ENCODE results near the gene TRIM50.
"Not testable (repeated sequence)": the region's sequence is repeated elsewhere in the genome, so short reads cannot be mapped to it uniquely, and the experiment has no call there.

DNA sequence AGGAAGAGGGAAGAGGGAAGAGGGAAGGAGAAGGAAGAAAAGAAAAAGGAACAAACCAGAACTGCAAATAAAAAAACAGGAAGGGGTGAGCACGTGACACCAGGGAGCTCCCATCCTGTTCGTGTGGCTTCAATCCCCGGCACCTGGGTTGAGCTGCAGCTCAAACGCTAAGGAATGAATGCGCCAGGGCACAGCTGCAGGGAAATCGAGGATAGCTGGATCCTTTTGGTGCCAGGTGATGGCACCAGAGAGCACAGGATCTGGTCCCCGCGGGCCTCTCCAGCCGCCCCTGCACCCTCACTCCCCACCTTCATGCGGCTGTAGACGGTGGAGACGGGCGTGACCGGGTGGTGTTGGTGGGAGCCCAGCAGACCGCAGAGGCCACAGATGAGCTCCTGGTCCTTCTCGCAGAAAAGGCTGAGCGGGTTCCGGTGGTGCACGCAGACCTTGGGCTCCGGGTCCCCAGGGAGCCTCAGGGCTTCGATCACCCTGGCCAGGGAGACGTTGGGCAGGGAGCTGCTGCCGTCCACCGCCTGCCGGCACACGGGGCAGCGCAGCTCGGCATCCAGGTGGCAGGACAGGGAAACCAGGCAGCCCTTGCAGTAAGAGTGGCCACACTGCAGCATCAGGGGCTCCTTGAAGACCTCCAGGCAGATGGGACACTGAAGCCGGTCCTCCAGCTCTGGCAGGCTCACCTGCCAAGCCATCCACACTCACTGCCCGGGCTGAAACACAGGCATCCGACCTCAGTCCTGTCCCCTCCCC, 3.6 kb downstream of the TRIM50 start:
- TF ChIP-seq POLR2A, POLR2AphosphoS5 (IDR thresholded peaks at IDR 0.05): not testable (repeated sequence)
